ENCODE results near the gene RAB30.
"Not testable (repeated sequence)": the region's sequence is repeated elsewhere in the genome, so short reads cannot be mapped to it uniquely, and the experiment has no call there.

RAB30 gene

DNA sequence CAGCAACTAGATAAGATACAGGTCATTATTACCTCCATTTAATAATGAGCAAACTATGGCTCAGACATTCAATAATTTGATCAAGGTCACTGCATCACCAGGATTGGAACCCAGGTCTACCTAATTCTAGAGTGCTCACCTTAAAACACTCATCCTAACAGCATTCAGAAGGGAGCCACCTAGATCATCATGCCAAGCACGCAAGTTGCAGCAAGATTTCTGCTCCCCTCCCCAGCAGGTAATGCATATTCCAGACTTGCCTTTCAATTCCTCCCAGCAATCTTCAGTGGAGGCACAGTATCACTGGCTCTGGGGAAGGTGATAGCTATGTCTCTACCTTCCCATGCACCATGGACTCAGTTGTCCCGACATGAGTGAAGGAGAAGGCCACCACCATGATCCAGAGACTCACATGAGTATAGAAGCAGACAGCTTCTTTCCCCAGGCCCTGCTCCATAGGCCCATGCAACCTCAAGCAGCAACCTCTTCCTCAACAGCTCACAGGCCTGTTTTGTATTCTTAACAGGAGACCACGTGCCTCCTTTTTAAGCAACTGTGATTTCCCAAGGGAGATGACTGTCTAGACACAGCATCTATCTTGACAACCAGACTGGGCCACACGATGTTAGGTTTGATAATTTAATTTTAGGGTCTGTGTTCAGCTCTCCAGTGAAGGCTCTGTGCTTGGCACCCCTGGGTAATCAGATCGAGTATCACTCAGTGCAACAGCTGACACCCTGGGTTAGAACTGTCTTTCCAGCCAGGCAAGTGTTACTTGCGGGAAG is 36.4 kb downstream of the RAB30 start:
- FAIRE-seq: no peak

DNA sequence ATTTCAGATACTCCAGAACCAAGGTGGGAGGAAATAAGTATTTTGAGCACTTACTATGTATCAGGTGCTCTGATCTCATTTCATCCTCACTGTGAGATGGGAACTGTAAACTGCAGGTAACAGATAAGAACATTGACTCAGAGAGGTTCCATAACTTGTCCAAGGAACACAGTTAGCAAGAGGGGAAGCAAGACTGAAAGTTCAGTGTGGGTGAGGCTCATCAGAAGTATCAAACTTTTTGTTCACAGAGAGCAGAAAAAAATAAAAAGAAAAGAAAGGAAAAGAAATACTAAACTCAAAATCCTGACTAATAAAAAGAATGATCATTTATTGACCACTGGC is 37.1 kb downstream of the RAB30 start:
- no peak for FAIRE-seq

DNA sequence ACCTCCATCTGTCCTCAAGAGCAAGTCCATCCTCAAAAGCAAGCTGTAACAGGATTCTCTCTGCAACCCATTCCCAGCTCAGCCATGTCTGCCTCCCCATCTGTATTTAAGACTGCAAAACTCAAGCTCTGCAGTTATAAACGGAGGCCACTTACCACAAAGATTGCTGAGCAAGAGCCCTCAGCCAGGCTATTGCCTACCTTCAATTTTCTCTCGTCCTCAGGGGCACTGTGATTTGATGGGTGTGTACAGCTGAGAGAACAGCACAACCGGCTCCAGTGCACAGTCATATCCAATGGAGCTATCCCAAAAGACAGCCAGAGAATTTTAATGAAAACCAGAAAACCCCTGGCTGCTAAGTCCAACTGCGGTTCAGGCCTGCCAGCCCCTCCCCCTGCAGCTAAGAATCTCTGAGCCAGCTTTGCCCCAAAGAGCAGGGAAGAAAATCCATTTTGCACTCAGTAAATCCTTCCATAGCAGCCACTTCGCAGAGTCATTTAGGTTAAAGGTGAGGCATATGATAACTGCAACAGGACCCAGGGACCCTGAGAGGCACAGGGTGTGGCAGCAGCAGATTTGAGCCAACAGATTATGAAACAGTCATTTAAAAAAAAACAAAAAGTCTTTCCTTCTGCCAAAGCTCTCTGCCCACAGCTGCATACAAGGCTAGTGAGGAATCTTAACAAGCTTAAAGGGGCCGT is 37.6 kb downstream of the RAB30 start:
- FAIRE-seq: no peak

DNA sequence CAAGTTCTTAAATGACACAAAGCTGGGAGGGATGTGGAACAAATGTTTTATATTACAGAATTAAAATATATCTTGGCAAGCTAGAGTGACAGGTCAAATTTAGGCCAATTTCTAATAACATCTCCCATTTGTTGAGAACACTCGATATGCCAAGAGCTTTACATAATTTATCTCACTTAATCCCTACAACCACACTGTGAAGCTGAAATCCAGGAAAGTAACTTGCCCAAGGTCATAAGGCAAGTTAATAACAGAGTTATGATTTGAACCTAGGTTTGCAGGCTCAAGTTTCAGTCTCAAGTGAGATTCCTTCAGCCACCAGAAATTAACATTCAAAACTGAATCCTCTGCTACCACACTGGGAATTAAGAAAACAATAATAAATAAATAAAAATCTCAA is 38.3 kb downstream of the RAB30 start:
- no peak for FAIRE-seq

DNA sequence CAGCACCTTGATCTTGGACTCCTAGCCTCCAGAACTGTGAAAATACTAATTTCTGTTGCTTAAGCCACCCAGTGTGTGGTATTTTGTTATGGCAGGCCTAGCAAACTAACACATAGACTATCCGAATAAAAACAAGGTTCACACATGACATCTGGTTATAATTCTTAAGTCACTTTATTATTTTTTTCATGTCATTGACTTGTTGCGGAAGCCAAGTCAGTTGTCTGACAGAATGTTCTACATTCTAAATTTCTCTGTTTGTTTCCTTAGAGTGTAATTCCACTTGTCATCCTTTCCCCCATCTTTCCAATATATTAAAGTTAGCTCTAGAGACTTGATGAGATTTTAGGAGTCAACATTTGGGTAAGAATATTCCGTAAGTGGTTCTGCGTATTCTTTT is 40.6 kb downstream of the RAB30 start:
- no peak for FAIRE-seq

DNA sequence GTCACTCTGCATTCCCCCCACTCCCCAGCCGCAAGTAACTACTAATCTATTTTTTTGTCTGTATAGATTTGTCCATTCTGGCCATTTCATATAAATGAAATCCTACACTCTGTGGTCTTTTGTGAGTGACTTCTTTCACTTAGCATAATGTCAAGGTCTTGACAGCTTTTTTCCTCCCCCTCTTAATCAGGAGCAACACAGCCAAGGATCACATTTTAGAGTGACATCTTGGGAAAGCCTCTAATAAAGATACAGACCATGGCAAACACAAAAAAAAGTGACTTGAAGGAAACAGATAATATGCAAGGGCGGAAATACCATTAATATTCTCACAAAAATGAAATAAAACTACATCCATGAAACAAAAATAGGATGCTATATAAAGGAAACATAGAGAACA is 43.9 kb downstream of the RAB30 start:
- no peak for FAIRE-seq

DNA sequence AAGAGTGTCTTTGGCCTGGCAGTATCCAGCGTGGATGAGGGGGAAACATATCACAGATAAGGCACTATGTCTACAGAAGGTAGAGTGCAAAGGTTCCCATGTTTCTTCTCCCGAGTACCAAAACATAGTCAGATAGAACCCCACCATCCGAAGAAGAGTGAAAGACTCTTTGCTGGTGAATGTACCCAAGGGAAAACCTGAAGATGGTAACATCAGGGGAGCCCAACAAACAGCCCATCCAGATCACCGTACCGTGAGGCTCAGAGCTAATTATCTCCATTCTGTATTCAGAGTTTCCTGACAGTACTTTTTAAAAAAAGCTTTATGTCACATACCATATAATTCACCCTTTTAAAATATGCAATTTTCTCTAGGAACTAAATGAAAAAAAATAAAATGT is 44.4 kb downstream of the RAB30 start:
- FAIRE-seq: no peak

DNA sequence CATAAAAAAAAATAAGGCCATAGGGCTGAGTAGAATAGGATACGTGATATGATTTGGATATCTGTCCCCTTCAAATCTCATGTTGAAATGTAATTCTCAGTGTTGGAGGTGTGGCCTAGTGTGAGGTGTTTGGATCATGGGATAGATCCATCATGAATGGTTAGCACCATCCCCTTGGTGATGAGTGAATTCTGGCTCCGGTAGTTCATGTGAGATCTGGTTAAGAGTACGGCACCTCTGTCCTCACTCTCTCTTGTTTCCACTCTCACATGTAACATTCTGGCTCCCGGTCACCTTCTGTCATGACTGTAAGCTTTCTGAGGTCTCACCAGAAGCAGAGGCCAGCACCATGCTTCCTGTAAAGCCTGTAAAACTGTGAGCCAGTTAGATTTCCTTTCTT is 45.5 kb downstream of the RAB30 start:
- FAIRE-seq: no peak

DNA sequence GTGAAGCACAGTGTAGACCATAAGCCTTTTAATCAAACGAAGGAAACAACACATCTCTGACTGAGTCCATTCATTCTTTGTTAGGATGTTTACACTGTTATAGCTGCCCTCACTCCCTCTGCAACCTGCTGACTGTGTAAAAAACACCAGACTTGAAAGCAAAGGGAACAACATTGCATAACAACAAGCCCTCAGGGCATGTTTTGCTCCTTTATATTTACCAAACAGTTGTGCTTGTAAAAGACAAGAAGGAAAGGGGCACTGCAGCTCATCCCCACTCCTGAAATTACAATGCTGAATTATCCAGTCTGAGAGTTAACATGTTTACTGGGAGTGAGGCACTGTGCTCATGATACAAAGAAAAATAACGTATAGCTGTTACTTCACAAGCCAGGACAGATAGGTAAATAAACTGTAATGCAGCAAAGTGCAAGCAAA is 46.4 kb downstream of the RAB30 start:
- FAIRE-seq: no peak

DNA sequence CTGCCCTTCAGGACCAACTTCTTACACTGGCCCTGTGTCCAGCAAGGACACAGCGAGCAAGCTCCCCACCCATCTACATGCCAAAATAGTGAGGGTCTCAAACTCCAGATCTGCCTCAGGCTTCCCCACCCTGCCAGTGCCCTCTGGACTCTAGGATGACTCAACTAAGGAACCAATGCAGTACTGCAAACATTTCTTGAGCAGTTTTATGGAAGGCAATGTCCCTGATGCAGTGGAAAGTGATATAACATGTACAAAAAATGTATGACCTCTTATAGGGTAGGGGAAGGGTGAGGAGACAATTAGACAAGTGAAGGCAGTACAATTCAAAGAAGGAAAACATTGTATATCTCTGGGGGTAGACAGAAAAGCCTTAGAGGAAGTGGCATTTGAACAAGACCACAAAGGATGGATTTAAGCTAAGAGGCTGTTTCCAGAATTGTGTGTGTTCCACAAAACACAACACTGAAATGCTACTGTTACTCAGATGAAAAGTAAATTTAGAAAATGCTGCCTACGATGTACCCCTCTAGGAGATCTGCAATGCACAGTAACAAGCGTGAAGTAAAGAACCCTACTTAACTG is 47.3 kb downstream of the RAB30 start:
- FAIRE-seq: no peak

DNA sequence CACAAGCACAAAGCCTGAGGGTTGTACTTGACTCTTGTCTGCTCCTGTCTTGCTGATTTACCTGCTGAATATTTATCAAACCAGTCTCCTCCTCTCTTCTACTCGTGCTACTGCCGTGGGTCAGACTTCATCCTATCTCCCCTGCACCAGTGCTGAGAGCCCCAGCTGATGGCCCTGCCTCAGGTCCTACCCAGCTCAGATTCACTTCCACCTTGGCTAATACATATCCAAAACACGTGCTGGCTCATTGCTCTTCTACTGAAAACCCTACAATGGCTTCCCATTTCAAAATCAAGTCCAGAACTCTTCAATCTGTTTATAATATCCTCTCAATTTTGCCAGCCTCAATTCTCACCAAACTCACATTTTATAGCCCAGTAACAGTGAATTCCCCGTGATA is 48.3 kb downstream of the RAB30 start:
- FAIRE-seq: no peak

DNA sequence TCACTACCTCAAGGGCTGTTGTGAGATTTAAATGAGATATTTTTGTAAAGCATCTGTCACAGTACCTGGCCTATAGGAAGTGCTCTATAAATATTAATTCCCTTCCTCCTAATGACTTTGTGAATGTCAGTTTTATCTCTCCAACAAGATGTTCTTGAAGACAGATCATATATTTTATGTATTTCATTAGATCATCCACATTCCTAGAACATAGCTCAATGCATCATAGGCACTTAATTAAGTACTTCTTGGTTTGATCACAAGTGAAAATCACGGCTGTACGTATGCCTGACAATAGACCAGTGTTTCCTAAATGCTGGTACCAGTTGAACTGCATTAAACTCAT is 49.9 kb downstream of the RAB30 start:
- FAIRE-seq: no peak

DNA sequence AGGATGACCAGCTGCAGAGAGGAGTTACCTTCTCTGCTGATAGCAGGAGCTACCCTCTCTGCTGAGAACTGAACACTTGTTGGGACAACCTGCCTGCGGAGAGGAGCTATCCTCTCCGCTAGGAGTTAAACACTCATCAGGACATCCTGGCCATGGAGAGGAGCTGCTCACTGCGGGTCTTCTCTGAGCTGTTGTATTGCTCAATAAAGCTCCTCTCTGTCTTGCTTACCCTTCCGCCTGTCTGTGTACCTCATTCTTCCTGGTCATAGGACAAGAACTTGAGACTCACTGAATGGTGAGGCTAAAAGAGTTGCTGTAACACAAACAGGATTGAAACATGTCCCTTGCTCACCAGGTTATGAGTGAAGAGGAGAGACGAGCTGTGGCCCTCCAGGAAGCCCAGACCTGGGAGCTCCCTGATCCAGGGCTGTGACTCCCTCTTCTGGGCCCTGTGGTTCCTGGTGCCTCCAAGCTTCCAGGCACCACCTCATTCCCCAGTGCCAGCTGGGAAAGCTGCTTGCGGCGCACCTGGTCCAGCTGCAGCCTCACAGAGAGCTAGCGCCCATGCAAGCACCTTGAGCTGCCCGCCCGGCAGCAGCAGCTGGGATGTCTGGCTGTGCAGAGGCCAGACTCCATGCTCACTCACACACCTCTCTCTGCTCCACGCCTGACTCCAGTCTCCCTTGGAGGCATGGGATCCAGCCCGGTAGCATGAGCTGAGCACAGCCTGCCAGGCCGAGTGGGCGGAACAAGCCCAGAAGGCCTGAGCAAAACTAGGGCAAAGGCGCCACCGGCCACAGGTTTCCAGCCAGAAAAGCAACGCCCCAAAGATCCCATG is 50.5 kb downstream of the RAB30 start:
- no peak for FAIRE-seq

DNA sequence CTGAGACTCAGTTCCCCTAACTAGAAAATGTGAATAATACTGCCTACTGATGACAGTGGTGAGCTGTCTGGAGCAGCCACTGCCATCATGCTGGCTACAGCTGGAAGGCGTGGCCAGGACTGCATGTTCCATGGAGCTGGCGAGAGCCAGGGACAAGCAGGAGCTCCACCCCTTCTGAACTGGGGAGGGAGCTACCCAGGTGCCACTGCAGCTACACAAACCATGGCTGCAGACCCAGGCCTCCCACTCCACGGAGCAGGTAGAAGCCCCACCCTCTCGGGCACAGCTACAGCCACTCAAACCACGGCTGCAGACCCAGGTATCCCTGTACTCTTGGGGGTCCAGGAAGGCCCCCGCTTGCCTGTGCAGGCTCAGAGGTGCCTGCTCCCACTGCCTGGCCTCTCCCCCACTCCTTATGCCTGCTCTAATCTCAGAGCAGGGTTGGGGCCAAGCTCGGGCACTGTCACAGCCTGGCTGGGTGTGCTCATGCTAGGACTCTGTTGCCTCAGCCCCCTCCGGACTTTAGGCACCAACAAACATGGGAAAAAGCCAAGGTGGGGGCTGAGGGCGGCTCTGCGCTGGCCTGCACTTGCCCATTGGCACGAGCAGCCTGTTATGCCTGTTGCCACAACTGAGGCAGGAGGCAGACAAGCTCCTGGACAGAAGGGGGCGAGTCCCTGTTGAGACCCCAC is 51.7 kb downstream of the RAB30 start:
- no peak for FAIRE-seq

DNA sequence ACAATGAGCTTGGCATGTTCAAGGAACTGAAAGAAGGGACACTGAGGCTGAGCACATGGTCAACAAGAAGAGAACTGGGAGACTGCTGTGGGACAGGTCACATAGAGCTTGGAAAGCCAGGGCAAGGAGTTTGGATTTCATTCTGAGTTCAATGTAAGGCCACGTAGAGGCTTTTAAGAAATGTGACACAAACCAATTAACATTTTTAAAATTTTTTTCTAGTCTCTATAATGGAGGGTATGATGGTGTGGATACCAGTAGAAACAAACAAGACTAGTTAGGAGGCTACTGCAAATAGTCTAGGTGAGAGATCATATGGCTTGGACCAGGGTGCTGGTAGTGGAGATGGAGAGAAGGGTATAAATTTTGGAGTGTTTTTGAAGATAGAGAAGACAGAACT is 56.7 kb downstream of the RAB30 start:
- FAIRE-seq: no peak

DNA sequence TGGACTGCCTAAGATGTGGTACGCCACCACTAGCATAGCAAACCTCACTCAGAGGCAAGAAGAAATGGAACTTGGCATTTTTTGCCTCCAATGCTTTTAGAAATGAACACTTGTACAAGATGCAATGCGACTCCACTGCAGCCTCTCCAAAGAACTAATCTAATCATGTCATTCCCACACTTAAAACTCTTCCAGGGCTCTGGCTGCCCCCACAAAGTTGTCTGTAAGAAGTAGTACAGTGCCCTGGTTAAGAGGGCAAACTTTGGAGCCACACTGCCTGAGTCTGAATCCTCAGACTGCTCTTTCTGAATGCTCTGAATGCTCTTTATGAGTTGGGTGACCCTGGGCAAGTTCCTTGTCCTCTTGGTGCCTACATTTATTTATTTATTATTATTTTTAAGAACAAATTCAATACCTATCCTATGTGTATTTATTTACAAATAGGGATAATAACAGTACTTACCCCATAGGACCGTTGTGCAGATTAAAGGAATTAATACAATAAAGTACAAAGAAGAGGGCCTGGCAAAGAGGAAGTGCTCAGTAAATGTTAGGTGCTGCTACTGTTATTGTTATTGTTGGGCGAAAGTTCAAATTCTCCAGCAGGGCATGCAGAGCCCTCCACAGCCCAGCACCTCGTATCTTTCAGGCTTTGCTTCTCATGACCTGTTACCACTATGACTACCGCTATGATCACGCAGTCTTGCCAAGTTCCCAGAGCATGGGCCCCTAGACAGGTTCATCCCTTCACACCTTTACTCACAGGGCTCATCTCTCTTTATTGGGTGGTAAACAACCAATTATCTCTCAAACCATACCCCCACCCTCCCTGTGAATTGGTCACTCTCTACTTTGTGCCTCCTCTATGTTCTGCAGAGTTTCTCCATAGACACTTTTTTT is 59.3 kb downstream of the RAB30 start:
- no peak for FAIRE-seq

DNA sequence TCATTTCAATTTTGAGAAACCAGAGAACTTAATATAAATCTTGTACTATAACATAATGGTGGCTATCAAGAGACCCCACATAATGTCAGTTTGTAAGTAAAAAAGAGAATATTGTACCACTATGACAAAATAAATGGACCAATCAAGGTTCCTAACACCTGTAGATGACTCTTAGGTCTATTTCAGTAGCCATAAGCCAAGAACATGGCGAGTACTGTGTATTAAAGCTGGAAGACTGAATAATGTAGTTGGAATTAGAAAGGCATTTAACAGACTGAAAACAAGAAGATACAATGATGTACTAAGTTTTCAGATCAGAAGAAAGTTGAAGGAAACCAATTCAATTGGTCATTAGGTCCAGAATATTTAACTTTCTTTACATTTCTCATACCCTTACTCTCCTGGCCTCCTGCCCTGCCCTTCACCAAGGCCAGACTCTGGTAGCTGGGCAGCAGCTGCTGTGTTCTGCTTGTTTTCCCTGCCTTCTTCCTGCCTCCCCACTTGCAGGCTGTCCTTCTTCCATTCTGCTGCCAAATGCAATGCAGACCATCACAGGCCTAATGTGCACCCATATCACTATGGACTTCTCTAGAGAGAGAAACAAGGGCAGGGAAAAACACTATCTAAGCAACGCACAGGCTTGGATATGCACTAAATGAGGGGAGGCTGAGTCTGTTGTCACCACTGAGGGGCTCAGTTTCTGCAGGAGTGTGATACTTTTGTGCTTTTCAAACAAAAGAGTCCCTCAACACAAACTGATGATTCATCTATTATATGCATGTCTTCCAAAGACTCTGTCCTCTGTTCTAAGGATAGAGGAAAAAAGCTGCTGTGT is 60.1 kb downstream of the RAB30 start:
- FAIRE-seq: no peak

DNA sequence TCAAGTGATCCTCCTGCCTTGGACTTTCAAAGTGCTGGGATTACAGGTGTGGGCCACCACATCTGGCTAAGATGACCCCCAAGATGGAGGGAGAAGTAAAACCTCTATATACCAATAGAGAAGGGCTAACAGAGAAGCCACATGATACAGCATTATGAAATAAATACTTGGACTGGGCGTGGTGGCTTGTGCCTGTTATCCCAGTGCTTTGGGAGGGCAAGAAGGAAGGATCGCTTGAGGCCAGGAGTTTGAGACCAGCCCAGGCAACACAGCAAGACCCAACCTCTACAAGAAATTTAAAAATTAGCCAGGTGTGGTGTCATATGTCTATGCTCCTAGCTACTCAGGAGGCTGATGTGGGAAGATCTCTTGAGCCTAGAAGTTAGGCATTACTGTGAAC is 61.7 kb downstream of the RAB30 start:
- no peak for FAIRE-seq

DNA sequence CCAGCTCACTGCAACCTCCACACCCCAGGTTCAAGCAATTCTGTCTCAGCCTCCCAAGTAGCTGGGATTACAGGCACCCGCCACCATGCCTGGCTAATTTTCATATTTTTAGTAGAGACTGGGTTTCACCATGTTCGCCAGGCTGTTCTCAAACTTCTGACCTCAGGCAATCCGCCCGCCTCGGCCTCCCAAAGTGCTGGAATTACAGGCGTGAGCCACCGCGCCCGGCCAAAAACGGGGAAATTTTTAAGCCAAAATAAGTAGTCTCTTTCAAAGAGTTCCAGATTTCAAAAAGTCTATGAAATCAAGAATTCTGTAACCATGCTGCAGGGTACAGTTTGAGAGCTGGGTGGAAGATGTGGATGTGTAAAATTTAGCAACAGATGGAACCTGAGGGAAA is 62.6 kb downstream of the RAB30 start:
- not testable (repeated sequence) for FAIRE-seq

DNA sequence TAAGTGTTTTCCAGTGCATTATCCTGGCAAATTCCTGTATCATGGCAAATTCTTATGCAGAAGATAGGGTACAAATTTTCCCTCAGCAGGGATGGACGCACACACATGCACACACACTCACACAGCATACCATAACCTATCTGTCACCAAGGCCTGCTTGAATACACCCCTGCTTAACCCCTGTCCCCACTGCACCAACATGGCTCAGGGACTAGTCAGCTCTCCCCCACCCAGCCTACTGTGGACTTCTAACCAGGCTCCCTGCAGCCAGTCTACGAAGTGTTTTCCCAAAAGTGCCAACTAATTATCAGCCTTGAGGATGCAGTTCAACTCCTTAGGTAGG is 63.1 kb downstream of the RAB30 start:
- FAIRE-seq: no peak
